IMR-90 (cell line): ENCODE data around the gene KRTAP4-12. TPM values are rescaled to one million over a fixed set of nuclear protein-coding genes. Genes with fewer than 3 reads are reported as not detected.

Source experiments
- ATAC-seq: fragments of 200-7000 bp; cut with Tn5 transposase; 2 replicates; pipeline ENCODE4 v1.9.1; 2020; ENCODE audit warnings: low read depth, mild to moderate bottlenecking, moderate library complexity
- BruUV-seq: library from RNA; stranded (reverse); fragments of 400-500 nt; replicated peaks from 2 replicates; lab custom pipeline; 2021; lab: Mats Ljungman, UMichigan
- CTCF ChIA-PET: fragments of 300-600 bp; formaldehyde crosslinking; extraction: SDS; loops from one replicate; lab custom pipeline; 2021; ENCODE audit warnings: antibody characterized with exemption; lab: Yijun Ruan, JAX
- POLR2A ChIA-PET: fragments of 300-600 bp; sonication (Branson Sonifier 250); formaldehyde crosslinking; loops from one replicate; lab custom pipeline; 2022; ENCODE audit warnings: antibody characterized with exemption; ENCODE audit not compliant: unreplicated experiment; lab: Charles Lee
- DNase-seq: peaks from one replicate; pipeline ENCODE4 v3.0.0; 2013
- H2AFZ ChIP-seq: replicated peaks from 2 replicates; pipeline ENCODE3; 2013; ENCODE audit warnings: low read length, mild to moderate bottlenecking; ENCODE audit not compliant: poor library complexity
- H2AK5ac ChIP-seq: 2 replicates; pipeline ENCODE4 v1.6.1; 2013; ENCODE audit warnings: low read depth, low read length, inconsistent platforms
- H2AK9ac ChIP-seq: replicated peaks from 2 replicates; pipeline ENCODE3; 2013; ENCODE audit warnings: mild to moderate bottlenecking, low read depth, low read length, moderate library complexity; ENCODE audit not compliant: poor library complexity
- H2BK120ac ChIP-seq: 2 replicates; pipeline ENCODE4 v1.6.1; 2013; ENCODE audit warnings: low read depth, low read length, inconsistent platforms
- H2BK15ac ChIP-seq: 3 replicates; pipeline ENCODE4 v1.6.1; 2013; ENCODE audit warnings: low read depth, low read length, inconsistent platforms
- H2BK20ac ChIP-seq: 2 replicates; pipeline ENCODE4 v1.6.1; 2013; ENCODE audit warnings: low read depth, mild to moderate bottlenecking, inconsistent platforms, low read length, moderate library complexity
- H2BK5ac ChIP-seq: 2 replicates; pipeline ENCODE4 v1.6.1; 2013; ENCODE audit warnings: mild to moderate bottlenecking, low read depth, low read length, inconsistent platforms; ENCODE audit not compliant: poor library complexity, severe bottlenecking
- H3K14ac ChIP-seq: replicated peaks from 2 replicates; pipeline ENCODE4 v1.6.1; 2013; ENCODE audit warnings: low read depth, low read length, inconsistent platforms
- H3K18ac ChIP-seq: 2 replicates; pipeline ENCODE4 v1.6.1; 2013; ENCODE audit warnings: low read depth, low read length, control low read depth
- H3K23ac ChIP-seq: 2 replicates; pipeline ENCODE4 v1.6.1; 2013; ENCODE audit warnings: low read depth, low read length, inconsistent platforms
- H3K27ac ChIP-seq: 2 replicates; pipeline ENCODE4 v1.5.1; 2013; ENCODE audit warnings: mild to moderate bottlenecking, control low read depth, low read length; ENCODE audit not compliant: insufficient read depth
- H3K27me3 ChIP-seq: 2 replicates; pipeline ENCODE4 v1.6.1; 2013; ENCODE audit warnings: low read length; ENCODE audit not compliant: control insufficient read depth, insufficient read depth
- H3K36me3 ChIP-seq: 2 replicates; pipeline ENCODE4 v1.6.1; 2013; ENCODE audit warnings: low read length, mixed read lengths; ENCODE audit not compliant: control insufficient read depth, insufficient read depth
- H3K4ac ChIP-seq: 2 replicates; pipeline ENCODE4 v1.6.1; 2013; ENCODE audit warnings: low read depth, low read length, inconsistent platforms
- H3K4me1 ChIP-seq: 2 replicates; pipeline ENCODE4 v1.6.1; 2013; ENCODE audit warnings: low read length, mixed read lengths; ENCODE audit not compliant: control insufficient read depth, insufficient read depth
- H3K4me2 ChIP-seq: 2 replicates; pipeline ENCODE4 v1.6.1; 2013; ENCODE audit warnings: low read depth, mild to moderate bottlenecking, control low read depth, low read length, moderate library complexity
- H3K4me3 ChIP-seq: 2 replicates; pipeline ENCODE4 v1.5.1; 2013; ENCODE audit warnings: low read depth, mild to moderate bottlenecking, control low read depth, low read length, moderate library complexity; ENCODE audit not compliant: insufficient read depth
- H3K56ac ChIP-seq: 2 replicates; pipeline ENCODE4 v1.6.1; 2013; ENCODE audit warnings: low read length, inconsistent platforms; ENCODE audit not compliant: insufficient read depth; ENCODE audit errors: extremely low read depth
- H3K79me1 ChIP-seq, 2 experiments: 2 replicates each; pipeline ENCODE4 v1.6.1; 2013; ENCODE audit warnings: low read length in 2 of 2, inconsistent platforms in 1 of 2, low read depth in 1 of 2
- H3K9ac ChIP-seq: 2 replicates; pipeline ENCODE4 v1.6.1; 2013; ENCODE audit warnings: low read depth, low read length, control low read depth
- H3K9me1 ChIP-seq: 2 replicates; pipeline ENCODE4 v1.6.1; 2013; ENCODE audit warnings: low read length, inconsistent platforms; ENCODE audit not compliant: insufficient read depth
- H3K9me3 ChIP-seq: 2 replicates; pipeline ENCODE4 v1.6.1; 2013; ENCODE audit warnings: low read length; ENCODE audit not compliant: control insufficient read depth, insufficient read depth
- H4K20me1 ChIP-seq: 2 replicates; pipeline ENCODE4 v1.6.1; 2013; ENCODE audit warnings: low read length, inconsistent platforms; ENCODE audit not compliant: insufficient read depth
- H4K5ac ChIP-seq: 2 replicates; pipeline ENCODE4 v1.6.1; 2013; ENCODE audit warnings: mild to moderate bottlenecking, low read depth, low read length, control low read depth
- H4K8ac ChIP-seq, 2 experiments: 2 replicates each; pipeline ENCODE4 v1.6.1; 2013; ENCODE audit warnings: low read depth in 2 of 2, low read length in 2 of 2, control low read depth in 1 of 2, inconsistent platforms in 1 of 2
- H4K91ac ChIP-seq: 2 replicates; pipeline ENCODE4 v1.6.1; 2013; ENCODE audit warnings: low read depth, low read length, inconsistent platforms; ENCODE audit not compliant: insufficient read depth
- BHLHE40 ChIP-seq: fragments of 150-350 bp; IDR thresholded peaks from 2 replicates; pipeline ENCODE4 v1.6.1; 2016; ENCODE audit warnings: mild to moderate bottlenecking, low read depth, low read length
- CHD1 ChIP-seq: IDR thresholded peaks from 2 replicates; pipeline ENCODE4 v1.6.1; 2012; ENCODE audit warnings: low read depth, low read length, improper control_type of control experiment
- MXI1 ChIP-seq: IDR thresholded peaks from 2 replicates; pipeline ENCODE4 v1.6.1; 2012; ENCODE audit warnings: low read depth, mild to moderate bottlenecking, low read length, moderate library complexity, borderline replicate concordance
- RFX5 ChIP-seq: IDR thresholded peaks from 2 replicates; pipeline ENCODE4 v1.8.0; 2012; ENCODE audit warnings: low read depth, mild to moderate bottlenecking, low read length, moderate library complexity
- WGBS, 2 experiments: methylation state at CpG; one replicate each; pipeline versions ENCODE4 v1.1.5 to v1.1.7; 2013; ENCODE audit warnings: missing lambda C conversion rate in 2 of 2; ENCODE audit not compliant: insufficient read length in 1 of 2; ENCODE audit errors: extremely low coverage in 2 of 2; 5-methylcytosine and 5-hydroxymethylcytosine counted together
- dilution Hi-C: fragments of 300-500 bp; cut with HindIII; formaldehyde crosslinking; loops from one replicate; pipeline ENCODE4 v1.14.3; 2018; ENCODE audit warnings: low sequenced_read_pairs; ENCODE audit not compliant: unreplicated experiment
- in situ Hi-C: fragments of 300-500 bp; cut with MboI; formaldehyde crosslinking; loops from 3 replicates; pipeline ENCODE4 v1.14.3; 2019; ENCODE audit warnings: low sequenced_read_pairs, inconsistent platforms, mixed read lengths
- intact Hi-C: fragments of 100-400 bp; cut with micrococcal nuclease; formaldehyde crosslinking; loops from 2 replicates; pipeline ENCODE4 v1.10.0; 2022
- polyA plus RNA-seq, 3 experiments: library from polyadenylated mRNA; depleted of rRNA; stranded (reverse); fragments of >200 nt; gene quantifications; 2 replicates each; pipeline ENCODE4 v1.2.3, GENCODE V29; 2012; ENCODE audit warnings: low replicate concordance in 1 of 3
- total RNA-seq: library from RNA; depleted of rRNA; stranded (reverse); fragments of >200 nt; gene quantifications from 2 replicates; pipeline ENCODE4 v1.2.3, GENCODE V29; 2012
- TF ChIP-seq, protein P1 (sequence below): fragments of 150-350 bp; IDR thresholded peaks from 2 replicates; pipeline ENCODE4 v1.6.1; 2016; ENCODE audit warnings: low read depth, mild to moderate bottlenecking, low read length, moderate library complexity, borderline replicate concordance

The KRTAP4-12 gene
- total and polyA plus RNA-seq, 2 of the 4 experiments (the other 2 are of a cell fraction), result 0.18 to 1.1 TPM

DNA sequence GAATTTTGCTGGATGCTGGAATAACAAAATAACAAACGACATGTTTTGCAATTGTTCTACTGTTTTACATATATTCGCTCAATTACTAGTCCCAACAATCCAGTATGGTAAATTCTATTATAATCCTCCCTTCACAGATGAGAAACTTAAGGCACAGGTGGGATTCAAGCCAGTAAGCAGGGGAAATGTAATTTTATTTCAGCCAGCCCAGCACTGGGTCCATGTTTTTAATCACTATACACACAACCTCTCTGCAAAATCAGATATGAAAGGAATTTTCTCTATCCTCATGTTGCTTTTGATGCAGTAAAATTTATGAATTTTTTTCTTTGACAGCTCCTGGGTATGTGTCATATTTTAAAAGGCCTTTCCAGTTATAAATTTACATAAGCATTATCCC lies 21.3 kb upstream of the KRTAP4-12 start:
- no TSS peak for BruUV-seq
- no peaks in the 10 kb centered on the region for H3K27me3 ChIP-seq
- no peak overlapping the region for H2AK9ac ChIP-seq
- H3K79me1 ChIP-seq, result no peaks in the 10 kb centered on the region
- no peak overlapping the region for H3K56ac ChIP-seq
- ATAC-seq, result no peak
- no peak overlapping the region for H3K27ac ChIP-seq
- no peak overlapping the region for H4K5ac ChIP-seq
- H4K20me1 ChIP-seq, result no peaks in the 10 kb centered on the region
- in situ Hi-C loops (no loop called here), intact Hi-C loops (no loop called here), dilution Hi-C loops (no loop called here)
- ChIA-PET POLR2A (no interaction called here), CTCF (no interaction called here)
- H3K36me3 ChIP-seq, result no peaks in the 10 kb centered on the region
- H2AFZ ChIP-seq, result no peak overlapping the region
- no peak overlapping the region for H2BK20ac ChIP-seq
- no peak overlapping the region for H3K18ac ChIP-seq
- TF ChIP-seq CHD1, result no peak
- no peak for TF ChIP-seq BHLHE40
- TF ChIP-seq, protein P1, sequence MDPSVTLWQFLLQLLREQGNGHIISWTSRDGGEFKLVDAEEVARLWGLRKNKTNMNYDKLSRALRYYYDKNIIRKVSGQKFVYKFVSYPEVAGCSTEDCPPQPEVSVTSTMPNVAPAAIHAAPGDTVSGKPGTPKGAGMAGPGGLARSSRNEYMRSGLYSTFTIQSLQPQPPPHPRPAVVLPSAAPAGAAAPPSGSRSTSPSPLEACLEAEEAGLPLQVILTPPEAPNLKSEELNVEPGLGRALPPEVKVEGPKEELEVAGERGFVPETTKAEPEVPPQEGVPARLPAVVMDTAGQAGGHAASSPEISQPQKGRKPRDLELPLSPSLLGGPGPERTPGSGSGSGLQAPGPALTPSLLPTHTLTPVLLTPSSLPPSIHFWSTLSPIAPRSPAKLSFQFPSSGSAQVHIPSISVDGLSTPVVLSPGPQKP, result no peak
- TF ChIP-seq RFX5, result no peak
- TF ChIP-seq MXI1, result no peak
- no peak overlapping the region for H2BK5ac ChIP-seq
- peaks cover 4% of the 10 kb centered on the region for H3K9me3 ChIP-seq
- H3K4me2 ChIP-seq, result no peak overlapping the region
- WGBS, 2 experiments, result no CpG with 5 or more reads among the region's 2 CpGs
- H2AK5ac ChIP-seq, result no peak overlapping the region
- no peak overlapping the region for H4K8ac ChIP-seq
- H3K4me1 ChIP-seq, result no peaks in the 10 kb centered on the region; the same call in 1 of the 2 replicates
- H3K9me1 ChIP-seq, result no peaks in the 10 kb centered on the region
- no peak overlapping the region for H3K14ac ChIP-seq
- H3K4ac ChIP-seq, result no peak overlapping the region
- no peak overlapping the region for H4K91ac ChIP-seq
- no peak overlapping the region for H2BK120ac ChIP-seq
- H3K23ac ChIP-seq, result no peak overlapping the region
- H3K4me3 ChIP-seq, result no peak overlapping the region
- no peak for DNase-seq
- no peak overlapping the region for H3K9ac ChIP-seq
- H2BK15ac ChIP-seq, result no peak overlapping the region
